ENCODE data around the gene SLC16A10. TPM values are rescaled to one million over a fixed set of nuclear protein-coding genes. Genes with fewer than 3 reads are reported as not detected.
"Not testable (repeated sequence)": the region's sequence is repeated elsewhere in the genome, so short reads cannot be mapped to it uniquely, and the experiment has no call there.

Gene SLC16A10
- polyA plus RNA-seq, 3 donors from 2014 or later: not detected

DNA sequence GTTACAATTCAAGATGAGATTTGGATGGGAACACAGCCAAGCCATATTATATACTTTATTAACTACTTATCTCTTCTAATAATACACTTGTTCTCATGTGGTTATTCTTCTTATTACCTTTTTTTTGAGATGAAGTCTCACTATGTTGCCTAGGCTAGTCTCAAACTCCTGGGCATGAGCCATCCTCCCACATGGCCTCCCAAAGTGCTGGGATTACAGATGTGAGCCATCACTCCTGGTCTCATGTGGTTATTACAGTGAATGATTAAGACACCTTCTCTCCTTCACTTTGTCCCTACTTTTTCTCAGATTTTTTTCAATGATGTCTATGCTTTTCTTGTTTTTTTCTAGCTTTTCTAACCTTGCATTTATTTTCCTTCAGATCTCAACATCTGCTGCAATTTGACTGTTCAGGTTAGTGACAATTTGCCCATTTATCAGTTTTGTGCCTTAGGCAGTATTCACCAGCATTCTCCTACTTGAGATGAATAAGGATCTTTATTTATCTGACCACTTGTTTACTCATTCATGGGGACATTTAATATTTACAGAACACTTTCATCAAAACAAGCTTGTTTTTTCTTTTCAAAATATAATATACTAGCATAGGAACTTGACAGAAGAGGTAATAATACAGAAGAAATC, 105.7 kb downstream of the SLC16A10 start:
- H3K27me3 Mint-ChIP-seq (ENCODE audit: low read depth in 3 of 3): peaks cover 0 to 5% (median 4%) of the 10 kb centered on the region in 3 donors
- DNase-seq: no peak
- no peak overlapping the region for H3K4me3 Mint-ChIP-seq
- H3K4me1 Mint-ChIP-seq: no peaks in the 10 kb centered on the region
- no peak overlapping the region for H3K27ac Mint-ChIP-seq
- peaks cover 0 to 2% (median 0%) of the 10 kb centered on the region in 6 donors for H3K9me3 Mint-ChIP-seq
- peaks cover 0 to 4% (median 0%) of the 10 kb centered on the region in 3 donors for H3K36me3 Mint-ChIP-seq

DNA sequence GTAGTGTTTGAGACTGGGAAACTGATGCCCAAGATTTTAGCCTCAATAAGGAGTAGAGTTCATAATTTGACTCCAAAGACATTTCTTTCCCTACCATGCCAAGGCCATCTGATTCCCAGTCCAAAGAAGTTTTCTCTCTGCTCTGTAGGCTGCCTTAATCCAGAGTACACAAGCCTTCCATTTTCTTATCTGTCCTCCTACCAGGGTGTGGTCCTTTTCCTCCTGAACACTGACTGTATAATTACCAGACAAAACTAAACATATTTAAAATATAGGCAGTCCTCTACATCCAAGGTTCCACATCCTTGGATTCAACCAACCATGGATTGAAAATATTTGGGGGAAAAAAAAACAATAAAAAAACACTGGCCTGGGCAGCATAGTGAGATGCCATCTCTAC, 108.4 kb downstream of the SLC16A10 start:
- Mint-ChIP-seq H3K27me3 (ENCODE audit: low read depth in 3 of 3) (peaks cover 0 to 6% (median 0%) of the 10 kb centered on the region in 3 donors), H3K4me1 (no peaks in the 10 kb centered on the region), H3K4me3 (no peak overlapping the region), H3K36me3 (peaks cover 0 to 4% (median 0%) of the 10 kb centered on the region in 3 donors), H3K9me3 (no peaks in the 10 kb centered on the region), H3K27ac (no peak overlapping the region)
- no peak for DNase-seq

DNA sequence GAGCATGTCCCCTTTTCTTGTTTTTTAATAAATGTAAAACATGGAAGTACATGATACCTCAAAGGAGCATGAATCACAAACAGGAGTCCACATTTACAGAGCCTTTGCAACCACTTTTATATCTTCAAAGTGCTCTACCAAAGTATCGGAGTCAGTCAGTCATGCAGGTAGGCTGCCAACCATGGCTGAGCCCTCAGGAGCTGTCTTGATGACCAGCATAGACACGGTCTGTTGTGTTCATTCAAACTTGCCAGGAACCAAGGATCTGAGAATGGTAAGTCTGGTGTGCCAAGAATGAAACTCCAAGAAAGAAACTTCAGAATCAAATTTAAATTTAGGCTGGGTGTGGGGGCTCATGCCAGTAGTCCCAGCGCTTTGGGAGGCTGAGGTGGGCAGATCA, 111.5 kb downstream of the SLC16A10 start:
- Mint-ChIP-seq H3K27ac (no peak overlapping the region), H3K4me3 (no peak overlapping the region), H3K36me3 (no peaks in the 10 kb centered on the region), H3K27me3 (ENCODE audit: low read depth in 3 of 3) (peaks cover 0 to 3% (median 0%) of the 10 kb centered on the region in 3 donors), H3K4me1 (peaks cover 0 to 2% of the 10 kb centered on the region in 2 donors), H3K9me3 (no peaks in the 10 kb centered on the region)
- DNase-seq: no peak

DNA sequence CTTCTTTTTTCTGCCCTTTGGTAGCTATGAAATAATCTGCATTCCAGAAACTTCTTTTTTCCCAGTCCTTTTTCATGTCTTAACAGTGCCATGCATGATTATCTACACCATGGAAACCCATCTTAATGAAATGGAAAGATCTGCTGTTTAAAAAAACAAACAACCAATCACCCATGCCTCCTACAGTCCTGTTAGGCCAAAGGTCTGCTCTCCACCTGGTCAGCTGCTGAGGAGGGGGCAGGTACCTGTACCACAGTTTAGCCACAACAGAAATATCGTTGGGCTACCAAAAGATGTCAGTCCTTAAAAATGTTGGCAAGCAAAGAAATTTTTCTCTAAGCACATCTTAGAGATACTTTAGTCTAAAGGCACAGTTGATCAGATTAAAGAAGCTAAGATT, 112.6 kb downstream of the SLC16A10 start:
- Mint-ChIP-seq H3K4me1 (peaks cover 0 to 2% of the 10 kb centered on the region in 2 donors), H3K4me3 (no peak overlapping the region), H3K36me3 (no peaks in the 10 kb centered on the region)

DNA sequence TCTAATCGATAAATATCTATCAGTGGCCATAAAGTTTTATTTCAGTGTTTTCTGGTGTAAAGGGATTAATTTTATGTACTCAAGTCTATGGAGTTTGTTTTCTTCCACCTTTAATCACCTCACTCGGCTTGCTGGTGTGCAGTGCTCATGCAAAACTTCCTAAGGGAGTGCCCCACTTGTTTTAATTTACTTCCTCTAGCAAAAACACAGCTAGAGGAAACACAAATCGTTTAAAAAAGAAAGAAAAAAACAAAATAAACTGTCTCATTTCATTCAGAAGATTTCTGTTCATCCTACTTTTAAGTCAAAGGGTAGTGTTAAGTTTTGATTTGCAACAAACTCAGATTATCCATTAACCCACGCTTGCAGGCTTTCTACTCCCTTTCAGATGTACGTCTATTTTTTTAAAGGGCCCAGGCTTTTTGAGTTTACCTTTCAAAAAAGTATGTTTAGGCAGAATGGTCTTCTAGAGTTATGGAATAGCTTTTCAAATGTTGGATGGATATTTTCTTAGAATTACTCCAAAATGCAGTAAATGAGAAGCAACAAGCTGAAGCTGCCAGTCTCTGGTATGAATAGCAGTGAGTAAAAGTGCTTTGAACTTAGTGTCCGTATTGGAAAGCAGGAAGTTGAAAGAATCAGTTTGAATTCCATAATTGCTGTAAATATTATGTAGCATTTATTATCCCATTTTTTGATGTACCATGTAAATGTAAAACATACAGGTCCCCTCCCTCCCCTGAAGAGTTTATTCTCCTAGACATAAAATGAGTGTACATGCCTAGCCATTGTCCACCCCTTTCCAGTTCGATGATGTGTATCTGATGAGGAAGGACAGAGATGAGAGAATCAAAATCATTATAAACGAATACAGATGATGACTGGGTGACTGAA, 113.3 kb downstream of the SLC16A10 start:
- DNase-seq: no peak
- H3K36me3 Mint-ChIP-seq: no peaks in the 10 kb centered on the region
- H3K4me1 Mint-ChIP-seq: peaks cover 0 to 2% of the 10 kb centered on the region in 2 donors
- H3K27me3 Mint-ChIP-seq (ENCODE audit: low read depth in 3 of 3): peaks cover 0 to 2% (median 0%) of the 10 kb centered on the region in 3 donors
- H3K9me3 Mint-ChIP-seq: no peaks in the 10 kb centered on the region
- H3K4me3 Mint-ChIP-seq: no peak overlapping the region
- H3K27ac Mint-ChIP-seq: no peak overlapping the region

More for the DNA sequence above, 112.6 kb downstream of the SLC16A10 start:
- DNase-seq: no peak
- Mint-ChIP-seq H3K9me3 (no peaks in the 10 kb centered on the region), H3K27ac (no peak overlapping the region), H3K27me3 (ENCODE audit: low read depth in 3 of 3) (peaks cover 0 to 2% (median 0%) of the 10 kb centered on the region in 3 donors)

DNA sequence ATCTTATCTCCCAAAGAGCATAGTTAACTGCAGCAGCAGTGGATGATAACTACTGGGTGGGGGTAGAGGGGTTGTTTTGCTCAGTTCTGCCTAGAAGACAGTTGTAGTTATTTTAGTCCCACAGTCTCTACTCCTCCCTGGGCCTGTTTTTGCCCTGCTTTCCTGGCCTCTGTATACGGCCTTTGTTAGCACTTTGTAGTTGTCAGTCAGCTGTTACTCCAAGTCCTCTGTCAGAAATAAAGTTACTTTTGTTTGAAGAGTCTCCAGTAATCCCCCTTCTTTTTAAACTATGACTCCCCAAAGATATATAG, 113.9 kb downstream of the SLC16A10 start:
- no peak overlapping the region for H3K4me3 Mint-ChIP-seq
- peaks cover 0 to 2% of the 10 kb centered on the region in 2 donors for H3K4me1 Mint-ChIP-seq
- H3K9me3 Mint-ChIP-seq: no peaks in the 10 kb centered on the region
- no peak for DNase-seq
- no peaks in the 10 kb centered on the region for H3K36me3 Mint-ChIP-seq
- H3K27me3 Mint-ChIP-seq (ENCODE audit: low read depth in 3 of 3): peaks cover 0 to 2% (median 0%) of the 10 kb centered on the region in 3 donors
- H3K27ac Mint-ChIP-seq: no peak overlapping the region

DNA sequence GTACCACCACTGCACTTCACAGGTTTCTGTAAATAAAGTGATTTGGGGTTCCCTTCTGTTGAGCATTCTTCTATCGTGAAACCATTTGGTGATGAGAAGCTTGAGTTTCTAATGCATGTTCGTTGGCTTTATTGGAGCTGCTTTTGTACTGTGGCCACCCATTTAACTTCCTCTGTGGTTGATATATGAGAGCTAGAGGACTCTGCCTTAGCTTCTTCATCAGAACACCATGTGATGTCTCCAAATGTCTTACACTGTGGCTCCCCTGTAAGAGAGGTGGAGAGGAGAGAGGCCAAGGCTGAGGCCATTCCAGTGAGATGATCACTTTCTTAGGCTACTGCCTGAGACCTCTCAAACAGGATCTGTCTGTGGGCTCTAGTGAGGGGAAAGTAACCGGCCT, 114.5 kb downstream of the SLC16A10 start:
- Mint-ChIP-seq H3K9me3 (no peaks in the 10 kb centered on the region), H3K4me3 (no peak overlapping the region), H3K4me1 (peaks cover 0 to 2% of the 10 kb centered on the region in 2 donors), H3K27ac (no peak overlapping the region), H3K36me3 (no peaks in the 10 kb centered on the region), H3K27me3 (ENCODE audit: low read depth in 3 of 3) (peaks cover 0 to 2% (median 0%) of the 10 kb centered on the region in 3 donors)
- DNase-seq: no peak

DNA sequence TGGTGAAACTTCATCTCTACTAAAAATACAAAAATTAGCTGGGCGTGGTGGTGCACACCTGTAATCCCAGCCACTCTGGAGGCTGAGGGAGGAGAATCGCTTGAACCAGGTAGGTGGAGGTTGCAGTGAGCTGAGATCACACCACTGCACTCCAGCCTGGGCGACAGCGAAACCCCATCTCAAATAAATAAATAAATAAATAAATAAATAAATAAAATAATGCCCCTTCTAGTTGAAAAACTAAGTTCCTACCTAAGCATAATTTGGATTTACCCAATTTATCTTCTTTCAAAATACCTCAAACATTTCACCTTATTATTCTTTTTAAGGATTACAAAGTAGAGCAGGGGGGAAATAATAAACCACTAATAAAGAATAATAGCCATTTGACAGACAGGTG, 116.2 kb downstream of the SLC16A10 start:
- not testable (repeated sequence) for H3K36me3 Mint-ChIP-seq; H3K9me3 Mint-ChIP-seq; H3K27me3 Mint-ChIP-seq (ENCODE audit: low read depth in 3 of 3); H3K4me1 Mint-ChIP-seq; H3K27ac Mint-ChIP-seq; DNase-seq; H3K4me3 Mint-ChIP-seq

DNA sequence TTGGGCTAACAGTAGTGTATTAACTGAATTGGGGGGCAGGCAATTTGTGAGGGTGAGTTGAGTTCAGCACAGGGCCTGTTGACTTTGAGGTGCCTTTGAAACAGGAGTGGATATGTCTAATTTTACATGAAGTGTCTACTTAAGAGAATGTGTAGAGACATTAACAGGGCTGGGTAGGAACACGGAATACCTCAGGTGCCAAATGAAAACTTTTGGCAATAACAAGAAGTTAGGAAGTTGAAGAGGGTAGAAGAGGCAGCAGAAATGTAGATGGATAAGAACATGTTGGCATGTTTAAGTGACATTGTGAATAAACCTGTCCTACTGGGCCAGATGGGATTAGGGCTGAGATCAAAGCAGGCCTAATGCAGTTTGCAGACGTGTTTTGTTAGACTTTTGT, 117.0 kb downstream of the SLC16A10 start:
- Mint-ChIP-seq H3K4me1 (peaks cover 0 to 2% of the 10 kb centered on the region in 2 donors), H3K4me3 (no peak overlapping the region), H3K27ac (no peak overlapping the region), H3K36me3 (no peaks in the 10 kb centered on the region), H3K9me3 (no peaks in the 10 kb centered on the region), H3K27me3 (ENCODE audit: low read depth in 3 of 3) (peaks cover 0 to 3% (median 2%) of the 10 kb centered on the region in 3 donors)
- DNase-seq: no peak

DNA sequence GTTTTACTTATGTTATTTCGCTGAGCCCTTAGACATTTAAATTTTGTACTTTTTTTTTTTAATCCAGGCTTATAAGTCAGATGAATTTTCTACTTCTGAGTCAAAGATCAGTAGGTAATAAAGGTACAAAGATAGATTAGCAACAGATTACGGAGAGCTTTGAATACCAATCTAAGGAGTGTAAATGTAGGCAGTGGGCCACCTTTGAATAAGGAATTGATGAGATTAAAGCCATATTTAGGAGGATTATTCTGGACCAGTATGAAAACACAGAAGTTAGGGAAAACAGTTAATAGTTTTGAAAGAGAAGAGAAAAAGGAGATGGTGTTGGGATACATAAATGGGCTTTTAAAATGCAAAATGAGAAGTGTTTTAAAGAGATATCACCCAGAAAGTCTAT, 117.6 kb downstream of the SLC16A10 start:
- peaks cover 0 to 3% (median 2%) of the 10 kb centered on the region in 3 donors for H3K27me3 Mint-ChIP-seq (ENCODE audit: low read depth in 3 of 3)
- H3K4me3 Mint-ChIP-seq: no peak overlapping the region
- peaks cover 0 to 2% of the 10 kb centered on the region in 2 donors for H3K4me1 Mint-ChIP-seq
- DNase-seq: no peak
- H3K27ac Mint-ChIP-seq: no peak overlapping the region
- H3K9me3 Mint-ChIP-seq: no peaks in the 10 kb centered on the region
- no peaks in the 10 kb centered on the region for H3K36me3 Mint-ChIP-seq

DNA sequence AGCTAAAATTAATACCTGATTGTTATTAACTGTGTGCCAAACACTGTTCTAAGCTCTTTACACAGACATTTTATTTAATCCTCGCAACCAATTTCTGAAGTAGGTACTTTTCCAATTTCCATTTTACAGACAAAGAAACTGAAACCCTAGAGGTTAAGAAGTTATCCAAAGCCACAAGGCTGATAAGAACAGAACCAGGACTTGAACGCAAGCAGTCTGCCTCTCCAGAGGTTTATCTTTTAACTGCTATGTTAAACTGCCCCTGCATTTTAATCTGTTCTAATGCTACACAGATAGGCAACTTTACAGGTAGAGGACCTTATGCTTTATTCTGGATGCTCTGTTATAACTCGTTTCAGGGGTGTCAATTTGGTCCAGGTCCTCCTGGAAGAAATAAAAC, 118.2 kb downstream of the SLC16A10 start:
- Mint-ChIP-seq H3K4me1 (peaks cover 0 to 2% of the 10 kb centered on the region in 2 donors), H3K4me3 (no peak overlapping the region)

DNA sequence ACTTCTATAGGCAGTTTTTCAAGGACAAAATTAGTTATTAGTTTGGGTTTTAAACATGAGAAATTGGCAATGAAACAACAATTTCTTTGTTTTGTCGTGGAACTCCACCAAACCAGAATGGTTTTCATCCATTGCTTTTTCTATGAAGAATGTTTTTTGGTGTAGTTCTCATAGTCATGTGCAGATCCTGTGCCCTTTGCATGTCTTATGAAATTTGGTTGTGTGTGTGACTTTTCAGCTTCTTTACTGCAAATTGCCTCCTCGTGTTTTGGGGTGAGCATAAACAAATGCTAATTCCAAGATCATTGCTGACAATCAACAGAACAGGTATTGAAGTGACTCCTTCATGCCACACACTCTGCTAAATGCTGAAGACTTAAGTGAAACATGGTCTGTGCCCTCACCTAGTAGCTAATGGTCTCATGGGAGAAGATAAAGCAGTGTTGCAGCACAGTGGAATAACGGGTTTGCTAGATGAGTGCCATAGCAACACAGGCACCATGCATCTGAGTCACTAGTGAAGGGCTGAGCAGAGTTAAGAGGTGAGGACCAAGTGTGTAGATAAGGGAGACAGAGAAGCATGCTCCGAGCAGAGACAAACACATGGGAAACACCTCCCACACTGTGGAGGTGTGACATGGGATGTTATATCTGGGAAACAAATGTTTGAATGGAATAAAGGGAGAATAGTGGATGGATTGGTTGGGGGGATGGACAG, 120.0 kb downstream of the SLC16A10 start:
- Mint-ChIP-seq H3K27ac (peak overlapping the region in 1 of 6 donors; percentile 0), H3K4me3 (no peak overlapping the region), H3K9me3 (no peaks in the 10 kb centered on the region), H3K4me1 (no peaks in the 10 kb centered on the region), H3K36me3 (no peaks in the 10 kb centered on the region), H3K27me3 (ENCODE audit: low read depth in 3 of 3) (peaks cover 0 to 6% (median 3%) of the 10 kb centered on the region in 3 donors)
- no peak for DNase-seq

More for the DNA sequence above, 118.2 kb downstream of the SLC16A10 start:
- no peaks in the 10 kb centered on the region for H3K36me3 Mint-ChIP-seq
- H3K27ac Mint-ChIP-seq: no peak overlapping the region
- no peak for DNase-seq
- H3K27me3 Mint-ChIP-seq (ENCODE audit: low read depth in 3 of 3): peaks cover 0 to 3% (median 2%) of the 10 kb centered on the region in 3 donors
- H3K9me3 Mint-ChIP-seq: no peaks in the 10 kb centered on the region

DNA sequence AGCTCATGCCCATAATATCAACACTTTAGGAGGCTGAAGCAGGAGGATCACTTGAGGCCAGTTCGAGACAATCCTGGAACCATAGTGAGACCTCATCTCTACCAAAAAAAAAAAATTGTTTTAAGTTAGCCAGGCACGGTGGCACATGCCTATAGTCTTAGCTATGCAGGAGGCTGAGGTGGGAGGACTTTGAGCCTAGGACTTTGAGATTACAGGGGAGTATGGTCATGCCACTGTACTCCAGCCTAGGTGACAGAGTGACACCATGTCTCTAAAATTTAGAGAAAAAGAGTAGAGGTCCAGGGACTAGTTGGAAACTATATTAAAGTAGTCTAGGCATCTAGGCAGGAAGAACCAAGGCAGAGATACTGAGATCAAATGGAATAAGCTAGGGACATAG, 121.6 kb downstream of the SLC16A10 start:
- no peaks in the 10 kb centered on the region for H3K36me3 Mint-ChIP-seq
- no peaks in the 10 kb centered on the region for H3K4me1 Mint-ChIP-seq
- no peaks in the 10 kb centered on the region for H3K9me3 Mint-ChIP-seq
- no peak for DNase-seq
- H3K27ac Mint-ChIP-seq: no peak overlapping the region
- no peak overlapping the region for H3K4me3 Mint-ChIP-seq
- H3K27me3 Mint-ChIP-seq (ENCODE audit: low read depth in 3 of 3): peaks cover 0 to 6% (median 3%) of the 10 kb centered on the region in 3 donors
